ENCODE measurements around the gene RASEF.
"Not testable (repeated sequence)": the region's sequence is repeated elsewhere in the genome, so short reads cannot be mapped to it uniquely, and the experiment has no call there.

The RASEF gene

DNA sequence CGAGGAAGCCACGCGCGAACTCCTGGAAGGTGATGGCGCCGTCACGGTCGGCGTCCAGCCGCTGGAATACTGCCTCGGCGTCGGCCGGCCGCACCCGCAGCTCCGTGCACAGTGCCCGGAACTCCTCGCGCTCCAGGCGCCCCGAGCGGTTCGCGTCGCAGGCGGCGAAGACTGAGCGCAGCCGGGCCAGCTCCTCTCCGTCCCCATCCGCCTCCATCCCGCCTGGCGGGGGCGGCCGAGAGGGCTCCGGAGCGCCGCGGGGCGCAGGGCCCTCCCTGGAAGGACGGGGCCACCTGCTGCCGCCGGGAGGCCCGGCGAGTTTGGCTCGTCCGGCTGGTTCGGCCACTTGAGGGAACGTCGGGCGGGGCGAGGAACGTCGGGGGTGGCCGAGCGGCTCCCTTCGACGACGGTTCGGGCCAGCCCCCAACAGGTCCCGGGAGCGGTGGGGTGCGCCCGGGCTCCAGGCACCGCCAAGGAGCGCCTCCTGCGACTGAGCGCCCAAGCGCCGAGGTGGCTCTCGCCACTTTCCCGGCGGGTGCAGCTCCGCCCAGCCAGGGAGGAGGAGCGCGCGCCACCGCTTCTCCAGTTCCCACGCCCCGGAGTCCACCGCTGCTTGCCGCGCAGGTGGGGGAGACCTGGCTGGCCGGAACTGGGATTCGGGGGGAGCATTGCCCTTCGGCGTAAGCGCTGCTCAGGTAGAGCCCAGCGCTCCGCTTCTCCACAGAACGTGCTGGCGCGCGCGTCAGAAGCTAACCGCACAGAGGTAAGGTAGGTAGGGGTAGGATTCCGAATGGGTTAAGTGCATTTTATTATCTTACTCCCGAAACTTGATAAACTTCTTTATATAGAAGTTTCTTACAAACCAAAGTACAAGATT lies at the start of gene RASEF:
TSS of gene RASEF (minus strand) at position 492 of the 877 bp plus-strand sequence. CDS start at position 217, 275 bp downstream.
- no peak for DNase-seq (ENCODE audit: low read depth in 4 of 4, low spot score in 1 of 4)

DNA sequence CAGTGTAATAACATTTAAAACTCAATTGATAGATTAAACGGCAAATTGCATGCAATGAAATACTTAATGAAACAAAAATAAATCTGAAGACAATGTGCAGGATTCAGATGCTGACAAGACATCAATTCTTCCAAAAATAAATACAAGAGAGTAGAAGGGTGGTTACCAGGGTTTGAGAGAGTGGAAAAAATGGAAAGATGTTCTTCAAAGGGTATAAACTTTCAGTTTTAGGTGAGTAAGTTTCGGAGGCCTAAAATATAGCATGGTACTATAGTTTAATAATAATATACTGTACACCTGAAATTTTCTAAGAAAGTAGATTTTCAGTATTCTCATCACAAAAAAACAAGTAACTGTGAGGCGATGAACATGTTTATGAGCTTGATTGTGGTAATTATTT lies 48.2 kb upstream of the RASEF start:
- no peak for DNase-seq (ENCODE audit: low read depth in 4 of 4, low spot score in 1 of 4)

DNA sequence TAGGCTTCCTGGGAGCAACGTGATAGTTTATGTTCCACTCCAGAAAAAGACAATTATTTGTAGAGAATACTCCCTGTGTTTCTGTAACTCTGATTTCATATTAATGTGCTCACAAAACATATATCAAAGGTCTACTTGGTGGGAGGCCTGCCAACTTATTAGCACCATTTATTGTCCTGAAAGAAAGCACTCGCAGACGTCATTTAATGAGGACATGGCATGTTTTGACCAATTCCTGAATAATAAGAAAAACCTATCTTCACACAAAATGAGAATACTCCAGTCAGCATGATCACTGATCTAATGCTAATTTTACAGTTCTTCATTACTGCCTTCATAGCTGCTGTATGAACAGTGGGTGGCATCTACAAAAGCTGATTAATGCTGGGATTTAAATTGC lies 46.4 kb upstream of the RASEF start:
- no peak for DNase-seq (ENCODE audit: low read depth in 4 of 4, low spot score in 1 of 4)

DNA sequence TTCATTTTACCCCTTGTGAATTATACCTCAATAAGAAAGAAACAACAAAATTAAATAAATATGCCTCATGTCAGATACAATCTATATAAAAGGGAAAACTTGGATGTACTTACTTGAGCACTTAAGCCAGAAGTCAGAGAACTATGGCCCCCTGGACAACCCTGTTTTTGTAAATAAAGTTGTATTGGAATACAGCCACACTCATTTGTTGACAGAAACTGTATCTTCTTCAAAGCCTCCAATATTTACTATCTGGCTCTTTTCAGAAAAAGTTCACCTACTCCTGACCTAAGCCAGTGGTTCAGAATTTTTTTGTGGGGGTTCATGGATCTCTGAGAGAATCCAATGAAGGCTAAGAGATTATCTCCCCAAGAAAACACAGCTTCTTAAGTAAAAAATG lies 45.3 kb upstream of the RASEF start:
- DNase-seq (ENCODE audit: low read depth in 4 of 4, low spot score in 1 of 4), result no peak

DNA sequence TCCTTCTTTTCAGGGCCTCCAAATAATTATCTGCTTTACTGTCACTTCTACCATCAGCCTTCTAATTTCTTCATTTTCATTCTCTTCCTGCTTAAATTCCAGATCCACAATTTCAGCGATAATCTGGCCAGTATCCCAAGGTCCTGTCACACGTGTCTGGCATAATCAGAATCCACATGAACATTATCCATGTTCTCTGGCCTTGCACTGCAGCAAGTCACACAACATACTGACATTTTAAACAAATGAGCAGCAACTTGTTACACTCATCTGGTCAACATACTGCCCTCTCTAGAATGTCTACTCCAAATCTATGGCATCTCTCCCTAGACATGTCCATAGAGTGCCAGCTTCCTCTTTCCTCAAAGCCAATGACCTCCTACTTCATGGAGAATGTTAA lies 43.8 kb upstream of the RASEF start:
- DNase-seq (ENCODE audit: low read depth in 4 of 4, low spot score in 1 of 4), result no peak

DNA sequence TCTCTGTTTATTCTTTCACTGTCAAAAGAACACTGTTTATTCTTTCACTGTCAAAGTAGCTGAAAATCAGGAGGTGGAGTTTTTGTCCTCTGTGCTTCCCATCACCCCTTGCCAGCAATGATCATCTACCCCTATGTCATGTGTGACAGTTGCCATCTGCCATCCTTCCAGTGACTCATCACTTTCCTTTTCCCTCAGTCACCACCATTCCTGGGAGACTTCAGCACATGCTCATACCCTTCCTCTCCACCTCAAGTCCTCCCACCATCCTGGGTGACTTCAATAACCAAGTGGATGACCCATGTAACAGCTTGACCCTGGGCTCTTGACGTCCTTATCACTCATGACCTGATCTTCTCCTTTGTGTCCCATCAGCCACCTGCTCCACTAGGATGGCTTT lies 43.3 kb upstream of the RASEF start:
- no peak for DNase-seq (ENCODE audit: low read depth in 4 of 4, low spot score in 1 of 4)

DNA sequence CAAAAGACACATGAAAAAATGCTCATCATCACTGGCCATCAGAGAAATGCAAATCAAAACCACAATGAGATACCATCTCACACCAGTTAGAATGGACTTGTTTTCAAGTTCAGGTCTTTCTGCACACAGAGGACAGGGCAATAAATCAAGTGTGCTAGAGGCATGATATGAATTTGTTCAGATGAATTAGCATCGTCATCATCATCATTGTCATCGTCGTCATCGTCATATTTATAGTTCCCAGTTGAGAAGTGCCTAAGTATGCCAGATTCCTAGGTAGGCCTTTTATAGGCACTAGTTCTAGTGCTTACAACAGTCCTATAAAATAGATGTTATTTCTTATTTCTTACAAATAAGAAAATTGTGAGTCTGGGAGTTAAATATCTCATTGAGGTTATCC lies 34.7 kb upstream of the RASEF start:
- no peak for DNase-seq (ENCODE audit: low read depth in 4 of 4, low spot score in 1 of 4)

DNA sequence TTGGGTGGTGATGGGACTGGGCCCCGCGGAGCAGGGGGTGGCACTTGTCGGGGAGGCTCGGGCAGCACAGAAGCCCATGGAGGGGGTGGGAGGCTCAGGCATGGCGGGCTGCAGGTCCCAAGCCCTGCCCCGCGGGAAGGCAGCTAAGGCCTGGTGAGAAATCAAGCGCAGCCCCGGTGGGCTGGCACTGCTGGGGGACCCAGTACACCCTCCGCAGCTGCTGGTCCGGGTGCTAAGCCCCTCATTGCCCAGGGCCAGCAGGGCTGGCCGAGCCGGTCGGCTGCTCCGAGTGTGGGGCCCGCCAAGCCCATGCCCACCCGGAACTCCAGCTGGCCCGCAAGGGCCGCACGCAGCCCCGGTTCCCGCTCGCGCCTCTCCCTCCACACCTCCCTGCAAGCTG lies 30.4 kb upstream of the RASEF start:
- not testable (repeated sequence) for DNase-seq (ENCODE audit: low read depth in 4 of 4, low spot score in 1 of 4)

DNA sequence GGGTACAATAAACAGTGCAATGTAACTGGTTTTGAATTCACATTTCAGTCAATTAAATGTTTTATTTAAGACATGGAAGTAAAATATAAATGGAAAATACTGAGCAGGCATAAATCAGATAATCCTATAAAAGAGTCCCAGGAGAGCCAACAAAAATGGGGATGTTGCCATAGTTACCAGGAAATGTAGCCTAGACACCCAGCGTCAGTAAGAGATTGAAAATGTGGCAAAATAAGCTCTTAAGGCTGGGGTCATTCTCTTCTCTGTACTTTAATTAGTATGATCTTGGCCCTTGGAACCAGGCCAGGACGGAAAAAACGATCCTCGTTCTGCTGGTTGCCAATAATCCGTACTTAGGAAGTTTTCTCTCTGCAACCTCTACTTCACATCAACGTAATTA lies 18.9 kb upstream of the RASEF start:
- DNase-seq (ENCODE audit: low read depth in 4 of 4, low spot score in 1 of 4), result no peak

DNA sequence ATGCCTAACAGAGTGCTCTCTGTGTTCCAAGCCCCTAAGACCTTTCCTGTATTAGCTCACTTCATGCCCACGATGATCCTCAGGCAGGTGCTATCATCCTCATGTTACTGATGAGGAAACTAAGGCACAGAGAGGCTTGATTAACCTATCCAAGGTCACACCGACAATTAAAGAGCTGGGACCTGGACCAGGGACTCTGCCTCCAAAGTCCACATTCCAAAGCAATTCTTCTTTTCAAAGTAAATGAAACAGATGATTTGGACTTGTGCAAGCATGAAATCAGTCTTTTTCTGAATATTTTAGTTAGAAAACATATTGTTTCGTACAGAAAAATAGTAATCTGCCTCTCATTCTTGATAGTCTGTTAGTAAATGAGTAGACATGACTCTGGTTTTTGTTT lies 18.1 kb upstream of the RASEF start:
- no peak for DNase-seq (ENCODE audit: low read depth in 4 of 4, low spot score in 1 of 4)

DNA sequence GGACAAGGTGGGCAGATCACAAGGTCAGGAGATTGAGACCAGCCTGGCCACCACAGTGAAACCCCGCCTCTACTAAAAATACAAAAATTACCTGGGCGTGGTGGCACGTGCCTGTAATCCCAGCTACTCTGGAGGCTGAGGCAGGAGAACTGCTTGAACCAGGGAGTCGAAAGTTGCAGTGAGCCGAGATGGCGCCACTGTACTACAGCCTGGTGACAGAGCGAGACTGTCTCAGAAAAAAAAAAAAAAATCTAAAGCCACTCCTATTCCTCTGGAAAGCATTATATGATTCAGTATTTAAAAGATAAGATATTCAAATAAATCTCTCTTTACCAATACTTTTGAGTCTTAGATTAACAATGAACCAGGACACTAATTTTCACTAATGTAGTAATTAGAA lies 13.0 kb upstream of the RASEF start:
- not testable (repeated sequence) for DNase-seq (ENCODE audit: low read depth in 4 of 4, low spot score in 1 of 4)

DNA sequence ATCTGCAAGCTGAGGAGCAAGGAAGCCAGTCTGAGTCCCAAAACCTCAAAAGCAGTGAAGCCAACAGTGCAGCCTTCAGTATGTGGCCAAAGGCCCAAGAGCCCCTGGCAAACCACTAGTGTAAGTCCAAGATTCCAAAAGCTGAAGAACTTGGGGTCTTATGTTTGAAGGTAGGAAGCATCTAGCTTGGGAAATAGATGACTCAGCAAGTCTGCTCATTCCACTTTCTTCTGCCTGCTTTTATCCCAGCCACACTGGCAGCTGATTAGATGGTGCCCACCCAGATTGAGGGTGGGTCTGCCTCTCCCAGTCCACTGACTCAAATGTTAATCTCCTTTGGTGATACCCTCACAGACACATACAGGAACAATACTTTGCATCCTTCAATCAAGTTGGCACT lies 9.6 kb upstream of the RASEF start:
- DNase-seq (ENCODE audit: low read depth in 4 of 4, low spot score in 1 of 4), result not testable (repeated sequence)

DNA sequence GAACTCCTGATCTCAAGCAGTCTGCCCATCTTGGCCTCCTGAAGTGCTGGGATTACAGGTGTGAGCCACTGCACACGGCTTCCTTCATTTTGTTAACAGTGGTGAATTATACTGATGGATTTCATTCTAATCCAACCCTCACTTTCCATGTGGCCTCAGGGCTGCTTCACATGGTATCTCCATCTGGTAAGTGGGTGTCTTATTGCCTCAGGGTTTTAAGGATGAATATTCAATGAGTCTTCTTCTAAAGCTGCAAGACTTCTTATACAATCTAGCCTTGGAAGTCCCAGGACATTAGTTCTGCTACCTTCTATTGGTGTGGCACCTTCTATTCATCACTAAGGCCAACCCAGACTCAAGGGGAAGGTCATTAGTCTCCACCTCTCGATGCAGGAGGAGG lies 8.7 kb upstream of the RASEF start:
- no peak for DNase-seq (ENCODE audit: low read depth in 4 of 4, low spot score in 1 of 4)

DNA sequence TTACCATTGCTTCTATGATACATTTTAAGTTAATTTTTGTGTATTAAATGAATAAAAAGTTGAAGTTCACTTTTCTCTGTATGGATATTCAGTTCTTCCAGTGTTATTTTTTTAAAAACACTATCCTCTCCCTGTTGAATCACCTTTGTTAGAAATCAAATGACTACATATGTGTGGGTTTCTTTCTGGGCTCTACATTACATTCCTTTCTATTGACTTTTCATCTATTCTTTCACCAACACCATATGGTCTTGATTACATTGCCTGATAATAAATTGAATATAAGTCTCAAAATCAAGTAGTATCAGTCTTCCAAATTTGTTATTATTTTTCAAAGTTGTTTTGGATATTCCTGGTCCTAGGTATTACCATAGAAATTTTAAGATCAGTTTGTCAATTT lies 7.3 kb upstream of the RASEF start:
- no peak for DNase-seq (ENCODE audit: low read depth in 4 of 4, low spot score in 1 of 4)

DNA sequence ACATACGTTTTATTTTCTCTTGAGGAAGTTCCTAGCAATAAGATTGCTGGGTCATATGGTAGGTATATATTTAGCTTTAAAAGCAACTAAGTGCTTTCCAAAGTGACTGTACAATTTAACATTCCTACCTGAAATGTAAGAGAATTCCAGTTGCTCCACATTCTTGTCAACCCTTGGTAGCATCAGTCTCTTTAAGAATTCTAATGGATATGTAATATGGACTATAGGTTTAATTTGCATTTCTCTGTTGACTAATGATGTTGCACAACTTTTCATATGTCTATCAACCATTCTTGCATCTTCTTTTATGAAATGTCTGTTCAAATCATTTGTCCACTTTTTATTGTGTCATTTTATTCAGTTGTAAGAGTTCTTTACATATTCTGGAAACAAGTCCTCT lies 6.7 kb upstream of the RASEF start:
- DNase-seq (ENCODE audit: low read depth in 4 of 4, low spot score in 1 of 4), result no peak

DNA sequence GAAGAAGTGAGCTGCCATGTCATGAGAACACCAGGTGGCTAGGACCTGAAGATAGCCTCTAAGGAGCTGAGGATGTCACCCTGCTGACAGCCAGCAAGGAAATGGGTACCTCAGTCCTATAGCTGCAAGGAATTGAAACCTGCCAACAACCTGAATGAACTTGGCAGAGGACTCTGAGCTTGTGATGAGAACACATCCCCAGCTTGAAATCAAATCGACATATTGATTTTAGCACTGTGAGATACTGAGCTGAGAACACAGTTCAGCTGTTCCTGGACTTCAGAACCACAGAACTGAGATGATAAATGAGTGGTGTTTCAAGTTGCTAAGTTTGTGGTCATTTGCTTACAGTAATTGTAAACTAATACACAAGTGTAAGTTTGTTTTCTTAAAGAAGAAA lies 5.5 kb upstream of the RASEF start:
- no peak for DNase-seq (ENCODE audit: low read depth in 4 of 4, low spot score in 1 of 4)

DNA sequence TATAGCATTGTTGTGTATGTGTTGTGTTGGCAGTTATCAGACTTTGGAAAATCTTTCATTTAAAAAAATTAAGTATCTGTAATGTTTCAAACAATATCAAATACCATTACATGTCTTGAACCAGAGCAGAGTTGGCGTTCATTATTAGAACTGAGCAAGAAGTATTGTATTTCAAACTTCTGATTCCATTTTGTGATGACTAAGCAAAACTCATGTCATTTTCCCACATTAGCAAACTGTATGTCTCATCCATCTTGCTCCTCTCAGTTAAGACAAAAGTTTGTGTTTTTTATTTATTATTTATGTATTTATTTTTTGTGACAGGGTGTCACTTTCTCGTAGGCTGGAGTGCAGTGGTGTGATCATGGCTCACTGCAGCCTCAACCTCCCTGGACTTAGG lies 4.6 kb upstream of the RASEF start:
- no peak for DNase-seq (ENCODE audit: low read depth in 4 of 4, low spot score in 1 of 4)

DNA sequence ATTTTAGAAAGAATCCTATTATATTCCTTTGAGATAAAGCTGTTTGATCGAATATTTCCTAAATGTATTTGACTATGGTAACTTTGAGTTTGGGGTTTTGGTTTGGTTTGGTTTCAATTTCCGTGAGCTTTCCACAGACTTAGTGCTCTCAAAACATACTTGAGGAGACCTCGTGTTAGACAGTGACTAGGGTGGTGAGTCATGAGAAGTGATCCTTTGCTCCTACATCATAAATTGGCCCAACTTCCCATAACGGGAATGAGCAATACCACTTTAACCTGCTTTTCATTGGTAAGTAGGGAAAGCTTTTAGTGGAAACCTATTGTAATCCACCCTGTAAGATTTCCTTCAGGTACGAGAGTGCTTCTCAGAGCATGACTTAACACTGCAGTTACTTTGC lies 3.8 kb upstream of the RASEF start:
- DNase-seq (ENCODE audit: low read depth in 4 of 4, low spot score in 1 of 4), result no peak

DNA sequence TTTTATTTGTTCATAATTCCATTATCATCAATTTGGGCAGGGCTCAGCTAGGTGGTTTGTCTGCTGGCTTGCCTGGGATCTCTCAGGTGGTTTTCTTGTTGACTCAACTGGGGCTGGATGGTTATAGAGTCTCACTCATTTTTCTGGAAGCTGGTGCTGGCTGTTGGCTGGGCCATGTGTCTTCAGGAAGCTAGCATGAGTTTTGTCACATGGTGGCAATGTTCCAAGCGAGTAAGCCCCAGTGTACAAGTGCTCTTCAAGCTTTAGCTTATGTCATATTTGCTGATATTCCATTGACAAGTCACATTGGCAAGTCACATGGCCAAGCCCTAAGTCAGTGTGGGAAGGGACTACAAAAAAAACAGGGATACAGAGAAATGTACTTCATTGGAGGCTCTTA lies 2.3 kb upstream of the RASEF start:
- no peak for DNase-seq (ENCODE audit: low read depth in 4 of 4, low spot score in 1 of 4)

DNA sequence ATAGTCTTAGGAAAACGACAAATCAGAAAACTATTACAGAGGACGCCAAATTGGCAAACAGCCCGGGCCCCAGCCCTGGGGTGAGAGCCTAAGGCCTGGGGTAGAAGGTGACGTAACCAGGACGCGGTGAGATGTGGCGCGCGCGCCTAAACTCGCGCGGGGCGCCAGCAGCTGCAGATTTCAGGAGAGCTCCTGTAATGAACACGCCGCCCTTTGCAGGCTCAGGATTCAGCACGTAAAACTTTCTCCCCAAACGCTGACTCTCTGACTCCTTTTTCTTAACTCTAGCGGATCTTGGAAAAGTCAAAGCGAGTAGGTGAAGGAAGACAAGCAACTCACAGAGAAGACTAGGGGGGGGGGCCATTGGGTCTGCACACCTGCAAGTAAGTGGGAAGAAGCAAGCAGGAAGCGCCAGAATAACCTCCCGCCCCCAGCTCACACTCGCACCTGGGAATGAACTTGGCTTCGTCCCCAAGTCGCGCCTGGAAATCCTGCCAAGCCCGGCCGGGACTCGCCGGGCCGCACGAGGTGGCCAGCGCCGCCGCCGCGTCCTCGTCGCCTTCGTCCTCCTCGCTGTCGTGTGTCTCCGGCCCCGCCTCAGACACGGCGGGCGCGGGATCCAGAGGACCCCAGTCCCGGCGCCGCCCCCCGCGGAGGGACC lies 822 bp downstream of the RASEF start:
- DNase-seq (ENCODE audit: low read depth in 4 of 4, low spot score in 1 of 4), result no peak

DNA sequence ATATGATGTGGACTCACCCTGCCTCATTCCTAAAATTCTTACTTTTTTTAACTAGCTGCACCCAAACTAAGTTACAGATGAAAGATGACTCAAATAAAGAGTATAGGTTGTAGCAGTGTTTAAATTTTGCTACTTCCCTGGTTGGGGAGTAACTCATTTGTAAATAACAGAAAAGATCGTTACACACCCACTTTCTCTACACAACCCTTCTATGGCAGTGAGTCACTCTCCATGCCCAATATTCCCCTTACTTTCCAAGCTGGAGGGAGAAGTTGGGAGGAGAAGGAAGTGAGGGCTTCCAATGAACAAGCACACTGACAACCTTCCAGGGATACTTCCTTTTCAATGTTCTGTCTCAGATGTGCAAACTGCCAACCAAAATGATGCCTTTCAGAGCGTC lies 1.9 kb downstream of the RASEF start:
- DNase-seq (ENCODE audit: low read depth in 4 of 4, low spot score in 1 of 4), result no peak

DNA sequence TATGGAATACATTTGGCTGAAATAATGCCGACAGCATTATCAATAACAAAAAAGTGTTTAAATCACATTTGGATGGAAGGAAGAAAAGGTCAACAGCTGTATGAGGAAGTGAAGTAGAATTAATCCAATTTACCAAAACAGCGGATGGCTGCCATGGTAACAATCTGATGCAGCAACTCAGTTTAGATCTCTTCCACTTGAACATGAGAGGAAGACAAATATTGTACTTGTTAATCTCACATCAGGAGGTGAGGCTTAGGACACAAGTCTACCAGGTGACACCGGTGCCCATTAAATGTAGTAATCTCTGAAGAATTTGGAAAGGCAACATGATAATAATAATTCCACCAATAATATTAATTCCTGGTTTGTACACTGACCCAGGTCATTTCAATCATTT lies 2.4 kb downstream of the RASEF start:
- no peak for DNase-seq (ENCODE audit: low read depth in 4 of 4, low spot score in 1 of 4)

DNA sequence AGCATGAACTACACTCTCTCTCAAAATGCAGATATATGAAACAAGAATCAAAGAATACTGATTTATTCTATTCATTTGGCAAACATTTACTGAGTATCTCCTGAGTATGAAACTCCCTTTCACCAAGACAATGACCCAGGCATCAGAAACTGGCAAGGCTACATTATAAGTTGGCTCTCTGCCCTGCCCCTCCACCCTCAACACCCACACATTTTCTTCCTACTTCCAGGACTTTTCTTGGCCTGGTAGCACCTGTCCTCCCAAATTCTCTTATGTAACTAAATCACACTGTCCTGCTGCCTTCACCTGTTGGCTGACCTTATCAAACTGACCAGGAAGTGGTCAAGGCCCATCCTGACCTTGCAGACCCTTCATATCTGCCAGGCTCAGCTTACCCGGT lies 3.5 kb downstream of the RASEF start:
- no peak for DNase-seq (ENCODE audit: low read depth in 4 of 4, low spot score in 1 of 4)

Data from stimulated activated CD4-positive, alpha-beta T cell treated with anti-CD3 and anti-CD28 coated beads, Interleukin-1b, Interleukin-23, amount 100 ng/mL, for 24 hours (primary cell).